Urothelium cell line (cell line): Measurements from ENCODE around the gene ARHGAP9.
"Not testable (repeated sequence)": the region's sequence is repeated elsewhere in the genome, so short reads cannot be mapped to it uniquely, and the experiment has no call there.

Source experiments
- DNase-seq: peaks from one replicate; pipeline ENCODE4 v3.0.0; 2011; ENCODE audit warnings: low spot score, mixed read lengths
- FAIRE-seq: peaks from 2 replicates; lab custom pipeline; 2011; peaks lifted over from hg19 to GRCh38; lab: Jason Lieb, UNC

Gene ARHGAP9

GRCh38 chr12:57495051-57495701 lies 15.5 kb upstream of the ARHGAP9 start:
- not testable (repeated sequence) for FAIRE-seq, DNase-seq

- FAIRE-seq (no peak), DNase-seq (no peak)
Observed at GRCh38 chr12:57491393-57492280, 12.0 kb upstream of the ARHGAP9 start.

DNA sequence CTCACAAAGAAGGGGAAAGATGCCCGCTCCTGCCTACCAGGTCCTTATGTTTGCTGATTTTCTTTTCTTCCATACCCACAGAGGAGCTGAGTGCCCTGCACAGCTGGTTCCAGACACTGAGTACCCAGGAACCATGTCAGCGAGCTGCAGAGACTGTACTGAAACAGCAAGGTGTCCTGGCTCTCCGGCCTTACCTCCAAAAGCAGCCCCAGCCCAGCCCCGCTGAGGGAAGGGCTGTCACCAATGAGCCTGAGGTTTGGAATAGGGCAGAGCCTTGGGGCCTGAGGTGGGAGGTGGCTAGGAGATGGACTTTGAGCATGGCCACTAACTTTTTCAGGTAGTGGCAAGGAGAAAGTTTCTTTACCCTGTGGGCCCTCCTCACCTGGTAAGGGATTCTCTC lies 10.5 kb upstream of the ARHGAP9 start:
- DNase-seq, result no peak
- no peak for FAIRE-seq

- no peak for FAIRE-seq
- DNase-seq, result no peak
Observed at GRCh38 chr12:57489157-57489641, 9.5 kb upstream of the ARHGAP9 start.

- DNase-seq (no peak), FAIRE-seq (no peak)
Observed at GRCh38 chr12:57488402-57489156, 8.9 kb upstream of the ARHGAP9 start.

GRCh38 chr12:57487597-57488401 lies 8.1 kb upstream of the ARHGAP9 start, which contains the start of gene MARS1:
Gene MARS1 (plus strand): TSS chr12:57488068. CDS start chr12:57488091, 23 bp downstream.
- DNase-seq (peak; percentile 94), FAIRE-seq (no peak)

- DNase-seq (no peak), FAIRE-seq (no peak)
Observed at GRCh38 chr12:57487055-57487596, 7.5 kb upstream of the ARHGAP9 start.

DNA sequence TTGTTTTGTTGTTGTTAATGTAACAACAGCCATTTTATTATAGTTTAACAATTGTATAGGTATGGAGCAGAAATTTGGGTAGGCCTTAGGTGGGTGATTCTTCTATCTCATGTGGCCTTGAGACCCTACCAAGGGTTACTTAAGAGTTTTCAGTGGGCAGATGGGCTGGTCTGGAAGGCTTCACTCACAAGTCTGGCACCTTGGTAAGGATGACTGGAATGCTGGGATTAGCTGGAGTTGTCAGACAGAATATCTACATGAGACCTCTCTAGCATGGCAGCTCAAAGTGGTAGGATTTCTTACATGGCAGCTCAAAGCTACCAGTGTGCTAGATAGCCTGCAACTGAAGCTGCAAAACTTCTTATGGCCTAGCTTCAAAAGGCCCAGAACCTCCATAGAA lies 6.0 kb upstream of the ARHGAP9 start:
- DNase-seq (no peak), FAIRE-seq (no peak)

- DNase-seq (no peak), FAIRE-seq (no peak)
Observed at GRCh38 chr12:57483466-57483865, 3.8 kb upstream of the ARHGAP9 start.

DNA sequence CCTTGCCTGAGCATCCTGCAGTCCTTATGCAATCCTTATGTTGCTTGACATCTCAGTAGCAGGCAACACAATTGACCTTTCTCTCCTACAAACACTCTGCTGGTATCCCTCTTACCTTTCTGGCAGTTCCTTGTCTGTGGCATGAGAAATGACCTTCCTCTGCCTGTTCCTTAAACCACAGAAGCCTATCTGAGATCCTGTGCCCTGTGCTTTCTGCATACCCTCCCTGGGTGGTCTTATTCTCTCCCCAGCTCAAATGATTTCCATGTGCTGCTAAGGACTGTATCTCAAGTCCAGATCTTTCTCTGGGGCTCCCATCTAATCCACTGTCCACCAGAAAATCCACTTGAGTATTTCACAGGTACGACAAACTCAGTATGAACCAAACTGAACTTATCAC lies 2.0 kb upstream of the ARHGAP9 start:
- FAIRE-seq, result no peak
- no peak for DNase-seq

DNA sequence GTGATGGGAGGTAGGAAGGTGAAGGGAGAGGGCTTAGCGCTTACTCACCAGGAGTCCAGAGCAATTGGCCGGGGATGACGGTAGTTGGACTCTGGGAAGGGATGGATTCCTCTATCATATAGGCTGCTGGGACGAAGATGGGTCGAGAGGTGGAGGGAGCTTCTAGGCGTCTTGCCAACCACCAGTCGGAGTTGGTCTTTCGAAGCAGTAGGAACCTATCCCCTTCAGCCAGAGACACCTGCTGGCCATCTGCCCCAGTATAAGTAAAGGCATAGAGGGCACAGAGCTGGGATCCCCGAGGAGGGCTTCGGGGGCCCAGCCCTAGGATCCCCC lies 657 bp downstream of the ARHGAP9 start:
- DNase-seq (no peak), FAIRE-seq (no peak)

GRCh38 chr12:57477710-57478681 lies 1.7 kb downstream of the ARHGAP9 start:
- FAIRE-seq (no peak), DNase-seq (no peak)

GRCh38 chr12:57476993-57477709 lies 2.5 kb downstream of the ARHGAP9 start:
- DNase-seq, result no peak
- FAIRE-seq, result no peak

DNA sequence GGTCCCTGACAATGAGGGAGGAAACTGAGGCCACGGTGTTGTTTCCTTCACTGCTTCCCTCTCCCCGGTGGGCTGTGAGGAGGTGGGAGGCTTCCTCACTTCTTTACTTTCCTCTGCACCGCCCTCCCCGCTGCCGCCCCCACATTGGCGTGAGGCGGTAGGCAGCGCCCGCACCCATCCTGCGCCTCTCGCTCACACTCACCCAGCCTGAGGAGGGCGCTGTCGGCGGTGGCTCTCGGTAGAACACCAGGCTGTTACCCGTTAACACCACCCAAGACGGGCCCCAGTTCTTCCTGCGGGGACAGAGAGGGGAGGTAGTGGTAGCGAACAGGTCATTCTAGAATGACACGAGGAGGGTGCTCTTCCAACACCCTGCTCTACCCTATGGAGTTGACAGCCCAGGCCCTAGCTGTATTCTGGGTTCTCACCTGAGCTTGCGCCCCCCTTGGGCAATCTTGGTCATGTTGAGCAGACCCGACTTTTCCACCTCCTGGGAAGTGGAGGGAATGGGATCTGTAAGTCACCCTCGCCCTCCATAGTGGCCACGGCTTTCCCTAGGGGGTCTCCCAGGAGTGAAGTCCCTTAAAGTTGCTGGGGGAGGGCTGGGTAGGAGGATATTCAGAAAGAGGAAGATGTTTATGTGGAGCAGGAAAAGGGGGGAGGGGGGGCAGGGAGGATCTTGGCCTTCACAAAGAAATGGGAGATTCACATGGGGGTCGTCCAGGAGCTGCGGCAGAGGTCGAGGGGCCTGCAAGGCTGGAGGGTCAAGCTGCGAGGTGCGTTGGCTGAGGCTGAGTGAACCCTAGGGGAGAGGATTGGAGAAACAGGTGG lies 3.3 kb downstream of the ARHGAP9 start:
- no peak for FAIRE-seq
- no peak for DNase-seq

- FAIRE-seq, result no peak
- no peak for DNase-seq
Observed at GRCh38 chr12:57475271-57476161, 4.2 kb downstream of the ARHGAP9 start.

DNA sequence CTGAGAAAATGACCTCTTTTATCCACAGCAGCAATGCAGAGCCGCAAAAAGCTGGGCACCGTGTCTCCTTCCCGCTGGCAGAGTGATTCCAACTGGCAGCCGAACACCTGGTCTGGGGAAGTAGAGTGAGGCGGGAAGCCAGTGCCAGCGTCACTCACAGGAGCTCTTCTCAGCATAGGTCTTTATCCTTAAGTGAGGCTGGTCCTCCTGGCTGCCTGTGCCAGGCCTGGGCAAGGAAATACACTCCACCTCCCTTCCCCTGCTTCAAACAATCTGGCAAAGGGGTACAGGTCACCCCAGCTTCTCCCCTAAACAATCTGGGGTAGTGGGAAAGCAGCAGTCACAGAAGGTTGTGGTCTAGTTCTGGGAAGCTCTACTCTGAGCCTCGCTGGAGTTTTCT lies 4.8 kb downstream of the ARHGAP9 start:
- no peak for FAIRE-seq

DNA sequence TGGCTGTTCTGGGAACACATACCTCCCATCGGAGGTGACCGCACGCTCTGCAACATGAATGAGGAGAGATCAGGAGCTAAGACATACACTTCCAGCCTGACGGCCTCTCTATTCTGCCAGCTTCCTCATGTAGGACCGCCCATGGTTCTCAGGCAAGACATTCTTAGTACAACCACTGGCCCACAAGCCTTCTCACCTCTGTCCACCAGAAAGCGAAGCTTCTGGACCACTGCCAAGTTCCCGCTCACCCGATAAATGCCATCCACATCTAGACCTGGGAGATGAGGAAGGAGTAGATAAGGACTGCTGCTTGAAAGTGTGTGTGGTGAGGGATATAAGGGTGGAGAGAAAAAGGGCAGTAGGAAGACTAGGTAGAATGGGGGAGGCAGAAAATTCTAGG lies 5.2 kb downstream of the ARHGAP9 start:
- DNase-seq (no peak), FAIRE-seq (no peak)

More for the DNA sequence above, 4.8 kb downstream of the ARHGAP9 start:
- no peak for DNase-seq
